IMR-90 (cell line): ENCODE measurements around the gene SPATA2L. TPM values are rescaled to one million over a fixed set of nuclear protein-coding genes. Genes with fewer than 3 reads are reported as not detected.

Source experiments
- ATAC-seq: fragments of 200-7000 bp; cut with Tn5 transposase; 2 replicates; pipeline ENCODE4 v1.9.1; 2020; ENCODE audit warnings: low read depth, mild to moderate bottlenecking, moderate library complexity
- BruUV-seq: library from RNA; stranded (reverse); fragments of 400-500 nt; replicated peaks from 2 replicates; lab custom pipeline; 2021; lab: Mats Ljungman, UMichigan
- CTCF ChIA-PET: fragments of 300-600 bp; formaldehyde crosslinking; extraction: SDS; loops from one replicate; lab custom pipeline; 2021; ENCODE audit warnings: antibody characterized with exemption; lab: Yijun Ruan, JAX
- POLR2A ChIA-PET: fragments of 300-600 bp; sonication (Branson Sonifier 250); formaldehyde crosslinking; loops from one replicate; lab custom pipeline; 2022; ENCODE audit warnings: antibody characterized with exemption; ENCODE audit not compliant: unreplicated experiment; lab: Charles Lee
- DNase-seq: peaks from one replicate; pipeline ENCODE4 v3.0.0; 2013
- H2AFZ ChIP-seq: replicated peaks from 2 replicates; pipeline ENCODE3; 2013; ENCODE audit warnings: low read length, mild to moderate bottlenecking; ENCODE audit not compliant: poor library complexity
- H2AK5ac ChIP-seq: 2 replicates; pipeline ENCODE4 v1.6.1; 2013; ENCODE audit warnings: low read depth, low read length, inconsistent platforms
- H2AK9ac ChIP-seq: replicated peaks from 2 replicates; pipeline ENCODE3; 2013; ENCODE audit warnings: mild to moderate bottlenecking, low read depth, low read length, moderate library complexity; ENCODE audit not compliant: poor library complexity
- H2BK120ac ChIP-seq: 2 replicates; pipeline ENCODE4 v1.6.1; 2013; ENCODE audit warnings: low read depth, low read length, inconsistent platforms
- H2BK15ac ChIP-seq: 3 replicates; pipeline ENCODE4 v1.6.1; 2013; ENCODE audit warnings: low read depth, low read length, inconsistent platforms
- H2BK20ac ChIP-seq: 2 replicates; pipeline ENCODE4 v1.6.1; 2013; ENCODE audit warnings: low read depth, mild to moderate bottlenecking, inconsistent platforms, low read length, moderate library complexity
- H2BK5ac ChIP-seq: 2 replicates; pipeline ENCODE4 v1.6.1; 2013; ENCODE audit warnings: mild to moderate bottlenecking, low read depth, low read length, inconsistent platforms; ENCODE audit not compliant: poor library complexity, severe bottlenecking
- H3K14ac ChIP-seq: replicated peaks from 2 replicates; pipeline ENCODE4 v1.6.1; 2013; ENCODE audit warnings: low read depth, low read length, inconsistent platforms
- H3K18ac ChIP-seq: 2 replicates; pipeline ENCODE4 v1.6.1; 2013; ENCODE audit warnings: low read depth, low read length, control low read depth
- H3K23ac ChIP-seq: 2 replicates; pipeline ENCODE4 v1.6.1; 2013; ENCODE audit warnings: low read depth, low read length, inconsistent platforms
- H3K27ac ChIP-seq: 2 replicates; pipeline ENCODE4 v1.5.1; 2013; ENCODE audit warnings: mild to moderate bottlenecking, control low read depth, low read length; ENCODE audit not compliant: insufficient read depth
- H3K27me3 ChIP-seq: 2 replicates; pipeline ENCODE4 v1.6.1; 2013; ENCODE audit warnings: low read length; ENCODE audit not compliant: control insufficient read depth, insufficient read depth
- H3K36me3 ChIP-seq: 2 replicates; pipeline ENCODE4 v1.6.1; 2013; ENCODE audit warnings: low read length, mixed read lengths; ENCODE audit not compliant: control insufficient read depth, insufficient read depth
- H3K4ac ChIP-seq: 2 replicates; pipeline ENCODE4 v1.6.1; 2013; ENCODE audit warnings: low read depth, low read length, inconsistent platforms
- H3K4me1 ChIP-seq: 2 replicates; pipeline ENCODE4 v1.6.1; 2013; ENCODE audit warnings: low read length, mixed read lengths; ENCODE audit not compliant: control insufficient read depth, insufficient read depth
- H3K4me2 ChIP-seq: 2 replicates; pipeline ENCODE4 v1.6.1; 2013; ENCODE audit warnings: low read depth, mild to moderate bottlenecking, control low read depth, low read length, moderate library complexity
- H3K4me3 ChIP-seq: 2 replicates; pipeline ENCODE4 v1.5.1; 2013; ENCODE audit warnings: low read depth, mild to moderate bottlenecking, control low read depth, low read length, moderate library complexity; ENCODE audit not compliant: insufficient read depth
- H3K56ac ChIP-seq: 2 replicates; pipeline ENCODE4 v1.6.1; 2013; ENCODE audit warnings: low read length, inconsistent platforms; ENCODE audit not compliant: insufficient read depth; ENCODE audit errors: extremely low read depth
- H3K79me1 ChIP-seq, 2 experiments: 2 replicates each; pipeline ENCODE4 v1.6.1; 2013; ENCODE audit warnings: low read length in 2 of 2, inconsistent platforms in 1 of 2, low read depth in 1 of 2
- H3K9ac ChIP-seq: 2 replicates; pipeline ENCODE4 v1.6.1; 2013; ENCODE audit warnings: low read depth, low read length, control low read depth
- H3K9me1 ChIP-seq: 2 replicates; pipeline ENCODE4 v1.6.1; 2013; ENCODE audit warnings: low read length, inconsistent platforms; ENCODE audit not compliant: insufficient read depth
- H3K9me3 ChIP-seq: 2 replicates; pipeline ENCODE4 v1.6.1; 2013; ENCODE audit warnings: low read length; ENCODE audit not compliant: control insufficient read depth, insufficient read depth
- H4K20me1 ChIP-seq: 2 replicates; pipeline ENCODE4 v1.6.1; 2013; ENCODE audit warnings: low read length, inconsistent platforms; ENCODE audit not compliant: insufficient read depth
- H4K5ac ChIP-seq: 2 replicates; pipeline ENCODE4 v1.6.1; 2013; ENCODE audit warnings: mild to moderate bottlenecking, low read depth, low read length, control low read depth
- H4K8ac ChIP-seq, 2 experiments: 2 replicates each; pipeline ENCODE4 v1.6.1; 2013; ENCODE audit warnings: low read depth in 2 of 2, low read length in 2 of 2, control low read depth in 1 of 2, inconsistent platforms in 1 of 2
- H4K91ac ChIP-seq: 2 replicates; pipeline ENCODE4 v1.6.1; 2013; ENCODE audit warnings: low read depth, low read length, inconsistent platforms; ENCODE audit not compliant: insufficient read depth
- BHLHE40 ChIP-seq: fragments of 150-350 bp; IDR thresholded peaks from 2 replicates; pipeline ENCODE4 v1.6.1; 2016; ENCODE audit warnings: mild to moderate bottlenecking, low read depth, low read length
- CEBPB ChIP-seq: IDR thresholded peaks from 2 replicates; pipeline ENCODE4 v1.6.1; 2012; ENCODE audit warnings: low read depth, low read length, improper control_type of control experiment
- CHD1 ChIP-seq: IDR thresholded peaks from 2 replicates; pipeline ENCODE4 v1.6.1; 2012; ENCODE audit warnings: low read depth, low read length, improper control_type of control experiment
- CTCF ChIP-seq: conservative IDR thresholded peaks from 2 replicates; pipeline ENCODE4 v1.5.1; 2012; ENCODE audit warnings: mild to moderate bottlenecking, low read depth, low read length, improper control_type of control experiment
- ELK1 ChIP-seq: fragments of 150-350 bp; IDR thresholded peaks from 2 replicates; pipeline ENCODE4 v1.6.1; 2016; ENCODE audit warnings: low read depth, mild to moderate bottlenecking, low read length, moderate library complexity, borderline replicate concordance
- FOS ChIP-seq: fragments of 150-350 bp; IDR thresholded peaks from 2 replicates; pipeline ENCODE4 v1.6.1; 2016; ENCODE audit warnings: low read depth, low read length
- NFE2L2 ChIP-seq: fragments of 150-350 bp; IDR thresholded peaks from 2 replicates; pipeline ENCODE4 v1.6.1; 2016; ENCODE audit warnings: low read depth, mild to moderate bottlenecking, low read length
- POLR2A ChIP-seq: IDR thresholded peaks from 2 replicates; pipeline ENCODE4 v1.6.1; 2012; ENCODE audit warnings: mild to moderate bottlenecking, low read depth, low read length
- RCOR1 ChIP-seq: IDR thresholded peaks from 2 replicates; pipeline ENCODE4 v1.6.1; 2012; ENCODE audit warnings: mild to moderate bottlenecking, low read length, improper control_type of control experiment; ENCODE audit not compliant: insufficient replicate concordance
- USF2 ChIP-seq: fragments of 150-350 bp; IDR thresholded peaks from 2 replicates; pipeline ENCODE4 v1.6.1; 2017; ENCODE audit warnings: mild to moderate bottlenecking, antibody characterized with exemption, low read length, low read depth
- WGBS, 2 experiments: methylation state at CpG; one replicate each; pipeline versions ENCODE4 v1.1.5 to v1.1.7; 2013; ENCODE audit warnings: missing lambda C conversion rate in 2 of 2; ENCODE audit not compliant: insufficient read length in 1 of 2; ENCODE audit errors: extremely low coverage in 2 of 2; 5-methylcytosine and 5-hydroxymethylcytosine counted together
- dilution Hi-C: fragments of 300-500 bp; cut with HindIII; formaldehyde crosslinking; loops from one replicate; pipeline ENCODE4 v1.14.3; 2018; ENCODE audit warnings: low sequenced_read_pairs; ENCODE audit not compliant: unreplicated experiment
- in situ Hi-C: fragments of 300-500 bp; cut with MboI; formaldehyde crosslinking; loops from 3 replicates; pipeline ENCODE4 v1.14.3; 2019; ENCODE audit warnings: low sequenced_read_pairs, inconsistent platforms, mixed read lengths
- intact Hi-C: fragments of 100-400 bp; cut with micrococcal nuclease; formaldehyde crosslinking; loops from 2 replicates; pipeline ENCODE4 v1.10.0; 2022
- polyA plus RNA-seq, 3 experiments: library from polyadenylated mRNA; depleted of rRNA; stranded (reverse); fragments of >200 nt; gene quantifications; 2 replicates each; pipeline ENCODE4 v1.2.3, GENCODE V29; 2012; ENCODE audit warnings: low replicate concordance in 1 of 3
- total RNA-seq: library from RNA; depleted of rRNA; stranded (reverse); fragments of >200 nt; gene quantifications from 2 replicates; pipeline ENCODE4 v1.2.3, GENCODE V29; 2012

Gene SPATA2L
- total and polyA plus RNA-seq, 2 of the 4 experiments (the other 2 are of a cell fraction), result 4.8 to 6.9 TPM

GRCh38 chr16:89748921-89749320 is 47.4 kb upstream of the SPATA2L start:
- no peak overlapping the region for H2BK120ac ChIP-seq

More at GRCh38 chr16:89748921-89749320, 47.4 kb upstream of the SPATA2L start:
- Histone ChIP-seq H4K5ac (no peak overlapping the region), H3K4me2 (no peak overlapping the region), H2BK20ac (no peak overlapping the region), H3K9ac (no peak overlapping the region), H4K91ac (no peak overlapping the region), H2BK15ac (no peak overlapping the region), H2AFZ (no peak overlapping the region), H2AK5ac (no peak overlapping the region), H3K23ac (no peak overlapping the region), H2AK9ac (no peak overlapping the region), H3K14ac (no peak overlapping the region), H3K9me3 (no peaks in the 10 kb centered on the region), H3K4me3 (no peak overlapping the region), H3K27me3 (no peaks in the 10 kb centered on the region), H3K18ac (no peak overlapping the region), H4K8ac (no peak overlapping the region), H3K9me1 (no peaks in the 10 kb centered on the region), H4K20me1 (no peaks in the 10 kb centered on the region), H2BK5ac (no peak overlapping the region), H3K36me3 (peaks cover 25% of the 10 kb centered on the region), H3K27ac (no peak overlapping the region), H3K79me1 (peaks cover 0 to 3% of the 10 kb centered on the region in 2 experiments; a peak in 1 of 4 replicates), H3K4ac (no peak overlapping the region), H3K4me1 (no peaks in the 10 kb centered on the region), H3K56ac (no peak overlapping the region)
- WGBS, 2 experiments, result no CpG with 5 or more reads among the region's 11 CpGs
- intact Hi-C loops, result no loop called here
- dilution Hi-C loops, result no loop called here
- POLR2A ChIA-PET, result no interaction called here
- DNase-seq (no peak), ATAC-seq (no peak)
- CTCF ChIA-PET, result no interaction called here
- in situ Hi-C loops, result no loop called here
- no TSS peak for BruUV-seq
- no peak for TF ChIP-seq CHD1
- TF ChIP-seq NFE2L2, result no peak
- TF ChIP-seq CEBPB, result no peak
- TF ChIP-seq USF2, result no peak
- TF ChIP-seq CTCF, result no peak
- no peak for TF ChIP-seq POLR2A
- no peak for TF ChIP-seq ELK1
- no peak for TF ChIP-seq FOS
- no peak for TF ChIP-seq BHLHE40
- TF ChIP-seq RCOR1, result no peak
